Mononuclear cell (primary cell): ENCODE measurements around the gene SNRNP70. TPM values are rescaled to one million over a fixed set of nuclear protein-coding genes. Genes with fewer than 3 reads are reported as not detected.
A peak's percentile ranks its signal among the peaks of the same experiment; 100 is the strongest.
"Not testable (repeated sequence)": the region's sequence is repeated elsewhere in the genome, so short reads cannot be mapped to it uniquely, and the experiment has no call there.

Source experiments
- H3K27me3 ChIP-seq: 2 replicates; pipeline ENCODE4 v1.6.0; 2011; ENCODE audit warnings: low read length, control low read depth; ENCODE audit not compliant: insufficient read depth
- H3K4me1 ChIP-seq: 2 replicates; pipeline ENCODE4 v1.5.1; 2011; ENCODE audit warnings: mild to moderate bottlenecking, low read length, control low read depth; ENCODE audit not compliant: insufficient read depth
- H3K4me3 ChIP-seq: 2 replicates; pipeline ENCODE4 v1.5.1; 2011; ENCODE audit warnings: mild to moderate bottlenecking, low read length, moderate library complexity
- H3K9me3 ChIP-seq: 2 replicates; pipeline ENCODE4 v1.5.1; 2011; ENCODE audit warnings: low read depth, mild to moderate bottlenecking, control low read depth, low read length
- total RNA-seq: library from RNA; depleted of rRNA; stranded (reverse); fragments of >200 nt; gene quantifications from one replicate; pipeline ENCODE4 v1.2.3, GENCODE V29; 2012

Gene SNRNP70, protein sequence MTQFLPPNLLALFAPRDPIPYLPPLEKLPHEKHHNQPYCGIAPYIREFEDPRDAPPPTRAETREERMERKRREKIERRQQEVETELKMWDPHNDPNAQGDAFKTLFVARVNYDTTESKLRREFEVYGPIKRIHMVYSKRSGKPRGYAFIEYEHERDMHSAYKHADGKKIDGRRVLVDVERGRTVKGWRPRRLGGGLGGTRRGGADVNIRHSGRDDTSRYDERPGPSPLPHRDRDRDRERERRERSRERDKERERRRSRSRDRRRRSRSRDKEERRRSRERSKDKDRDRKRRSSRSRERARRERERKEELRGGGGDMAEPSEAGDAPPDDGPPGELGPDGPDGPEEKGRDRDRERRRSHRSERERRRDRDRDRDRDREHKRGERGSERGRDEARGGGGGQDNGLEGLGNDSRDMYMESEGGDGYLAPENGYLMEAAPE
- total RNA-seq: 136 TPM

DNA sequence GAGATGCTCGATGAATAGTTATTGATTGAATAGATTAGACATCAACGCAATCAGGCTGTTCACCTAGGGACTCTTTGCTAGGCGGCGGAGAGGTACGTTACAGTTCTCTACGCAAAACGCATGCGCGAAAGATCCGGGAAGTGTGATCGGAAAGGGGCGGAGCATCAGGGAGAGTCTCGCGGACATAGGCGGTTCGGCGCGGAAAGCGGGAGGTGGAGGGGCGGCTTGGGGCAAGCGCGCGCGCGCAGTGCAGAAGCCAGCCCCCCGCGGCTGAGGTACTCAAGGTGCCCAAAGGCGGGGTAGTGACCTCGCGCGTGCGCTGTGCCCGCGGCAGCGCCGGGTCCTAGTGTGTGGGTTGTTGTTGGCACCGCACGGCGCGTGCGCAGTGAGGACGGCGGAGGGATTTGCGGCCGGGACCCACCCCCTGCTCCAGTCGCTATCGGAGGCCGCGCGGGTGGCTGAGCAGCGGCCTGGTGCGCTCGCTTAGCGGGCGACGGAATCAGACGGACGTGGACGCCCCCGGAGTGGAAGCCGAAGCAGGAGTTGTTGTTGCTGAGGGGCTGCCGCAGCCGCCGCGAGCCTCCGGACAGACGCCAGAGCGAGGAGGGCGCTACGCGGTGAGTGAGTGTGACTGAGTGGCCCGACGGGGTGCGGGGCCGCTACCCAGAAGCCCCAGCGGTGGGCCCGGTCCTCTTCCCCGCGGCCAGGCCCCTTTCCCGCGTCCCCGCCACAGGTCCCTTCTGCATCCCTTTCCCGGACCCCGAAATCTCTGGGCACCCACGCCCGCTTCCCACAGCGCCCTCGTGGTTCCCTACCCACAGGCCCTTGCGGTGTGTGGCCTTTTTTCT, at the start of gene SNRNP70:
TSS of gene SNRNP70 (plus strand) at position 432 of the 848 bp plus-strand sequence. CDS start 964 bp downstream, outside the sequence.
- no peaks in the 10 kb centered on the region for H3K9me3 ChIP-seq
- H3K27me3 ChIP-seq: no peaks in the 10 kb centered on the region
- peak within 1 kb of the TSS; percentile 96 for H3K4me3 ChIP-seq
- peaks cover 32% of the 10 kb centered on the region for H3K4me1 ChIP-seq

DNA sequence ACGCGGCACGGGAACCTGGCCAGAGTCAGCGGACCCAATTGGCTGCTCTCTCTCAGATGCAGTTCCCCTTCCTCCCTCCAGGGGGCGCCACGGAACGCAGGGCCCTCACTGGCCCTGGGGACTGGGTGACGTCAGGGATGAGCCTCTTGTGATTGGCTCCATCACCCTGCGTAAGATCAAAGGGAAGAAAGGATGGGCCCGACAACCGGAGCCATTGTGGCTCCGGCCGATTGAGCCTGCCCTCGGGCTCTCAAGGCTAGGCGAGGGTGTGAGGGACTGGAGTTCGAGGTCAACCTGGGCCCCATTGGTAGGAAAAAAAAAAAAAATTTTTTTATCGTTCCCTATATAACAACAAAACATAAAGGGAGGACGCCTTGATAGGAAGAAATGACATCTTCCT, 48.4 kb upstream of the SNRNP70 start, which contains the start of gene CGB1:
TSS of gene CGB1 (minus strand) at position 81 of the 400 bp plus-strand sequence. CDS start 184 bp downstream, outside the sequence.
- H3K27me3 ChIP-seq, H3K4me3 ChIP-seq, H3K9me3 ChIP-seq, H3K4me1 ChIP-seq: not testable (repeated sequence)

DNA sequence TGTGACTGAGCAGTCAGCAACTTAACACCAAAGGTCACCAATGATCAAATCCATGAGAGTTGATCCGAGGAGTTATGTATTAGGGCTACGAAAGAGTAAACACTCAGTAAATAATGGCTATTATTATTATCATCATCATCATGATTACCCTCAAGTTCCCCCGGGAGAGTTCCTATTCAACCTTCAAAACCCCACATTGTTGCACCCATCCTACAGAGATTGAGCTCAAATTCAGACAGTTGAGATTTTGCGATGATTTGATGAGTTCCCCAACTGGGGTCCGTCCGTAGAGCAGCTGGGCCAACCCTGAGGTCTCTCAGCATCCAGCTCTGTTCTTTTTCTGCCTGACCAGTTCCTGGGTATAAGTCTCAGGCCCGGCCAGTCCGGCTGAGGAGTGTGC, 47.1 kb upstream of the SNRNP70 start:
- not testable (repeated sequence) for H3K4me3 ChIP-seq, H3K9me3 ChIP-seq, H3K27me3 ChIP-seq, H3K4me1 ChIP-seq

DNA sequence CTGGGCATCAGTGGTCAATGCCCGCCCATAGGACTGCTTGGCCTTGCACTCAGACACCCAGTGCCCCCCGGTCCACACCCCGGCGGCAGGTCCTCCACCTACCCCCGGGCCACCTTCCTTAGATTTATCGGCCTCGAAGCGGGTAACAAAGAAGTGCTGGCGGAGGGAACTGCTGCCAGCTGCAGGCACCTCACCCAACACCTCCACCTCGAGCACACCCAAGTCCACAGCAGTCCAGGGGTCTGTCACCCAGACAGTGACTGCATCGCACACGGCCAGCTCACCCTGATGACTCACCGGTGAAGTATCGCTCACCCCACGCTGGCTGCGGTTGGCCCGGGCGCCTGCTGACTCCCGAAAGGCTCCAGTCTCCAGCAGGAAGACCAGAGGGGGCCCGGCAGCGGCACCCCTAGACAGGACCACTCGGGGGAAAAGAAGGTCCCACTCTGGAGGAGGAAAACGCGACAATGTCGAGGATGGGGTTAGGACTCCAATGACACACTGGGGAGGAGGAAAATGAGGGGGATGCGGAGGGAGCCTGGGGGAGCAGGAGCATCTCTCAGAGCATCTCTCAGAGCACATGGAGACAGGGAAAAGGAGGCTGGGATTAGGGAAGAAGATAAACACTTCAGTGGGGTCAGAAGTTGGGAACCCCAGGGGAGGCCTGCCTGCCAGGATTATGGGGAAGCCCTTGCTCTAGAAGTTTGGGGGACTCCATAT, 46.5 kb upstream of the SNRNP70 start:
- not testable (repeated sequence) for H3K27me3 ChIP-seq, H3K9me3 ChIP-seq, H3K4me1 ChIP-seq, H3K4me3 ChIP-seq

DNA sequence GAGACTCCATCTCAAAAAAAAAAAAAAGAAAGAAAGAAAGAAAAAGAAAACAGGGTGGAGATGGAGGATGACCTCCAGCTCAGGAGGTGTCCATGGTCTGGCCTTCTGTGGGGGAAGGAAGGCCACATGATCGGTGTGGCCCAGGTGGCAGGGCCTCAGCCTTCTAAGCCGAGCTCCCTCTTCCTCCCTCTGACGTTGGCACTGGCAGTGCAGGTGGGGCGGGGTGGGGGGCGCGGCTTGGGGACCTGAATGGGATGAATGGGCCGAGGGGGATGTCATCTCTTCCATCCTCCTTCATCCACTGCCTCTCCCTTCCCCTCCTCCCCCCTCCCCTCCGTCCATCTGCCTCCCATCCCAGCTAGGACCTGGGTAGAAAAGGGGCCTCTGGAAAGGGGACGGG, 45.5 kb upstream of the SNRNP70 start:
- not testable (repeated sequence) for H3K27me3 ChIP-seq, H3K9me3 ChIP-seq, H3K4me1 ChIP-seq, H3K4me3 ChIP-seq

DNA sequence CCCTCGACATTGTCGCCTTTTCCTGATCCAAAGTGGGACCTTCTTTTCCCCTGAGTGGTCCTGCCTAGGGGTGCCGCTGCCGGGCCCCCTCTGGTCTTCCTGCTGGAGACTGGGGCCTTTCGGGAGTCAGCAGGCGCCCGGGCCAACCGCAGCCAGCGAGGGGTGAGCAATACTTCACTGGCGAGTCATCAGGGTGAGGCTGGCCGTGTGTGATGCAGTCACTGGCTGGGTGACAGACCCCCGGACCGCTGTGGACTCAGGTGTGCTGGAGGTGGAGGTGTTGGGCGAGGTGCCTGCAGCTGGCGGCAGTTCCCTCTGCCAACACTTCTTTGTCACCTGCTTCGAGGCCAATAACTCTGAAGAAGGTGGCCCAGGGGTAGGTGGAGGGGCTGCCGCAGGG, 43.1 kb upstream of the SNRNP70 start:
- Histone ChIP-seq H3K9me3 (no peaks in the 10 kb centered on the region), H3K4me3 (no peak overlapping the region), H3K4me1 (no peaks in the 10 kb centered on the region), H3K27me3 (no peaks in the 10 kb centered on the region)

DNA sequence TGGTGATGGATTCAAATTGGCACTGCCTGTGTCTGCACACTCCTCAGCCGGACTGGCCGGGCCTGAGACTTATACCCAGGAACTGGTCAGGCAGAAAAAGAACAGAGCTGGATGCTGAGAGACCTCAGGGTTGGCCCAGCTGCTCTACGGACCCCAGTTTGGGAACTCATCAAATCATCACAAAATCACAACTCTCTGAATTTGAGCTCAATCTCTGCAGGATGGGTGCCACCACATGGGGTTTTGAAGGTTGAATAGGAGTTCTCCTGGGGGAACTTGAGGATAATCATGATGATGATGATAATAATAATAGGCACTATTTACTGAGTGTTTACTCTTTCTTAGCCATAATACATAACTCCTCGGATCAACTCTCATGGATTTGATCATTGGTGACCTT, 42.6 kb upstream of the SNRNP70 start:
- H3K4me1 ChIP-seq, H3K27me3 ChIP-seq, H3K9me3 ChIP-seq, H3K4me3 ChIP-seq: not testable (repeated sequence)

DNA sequence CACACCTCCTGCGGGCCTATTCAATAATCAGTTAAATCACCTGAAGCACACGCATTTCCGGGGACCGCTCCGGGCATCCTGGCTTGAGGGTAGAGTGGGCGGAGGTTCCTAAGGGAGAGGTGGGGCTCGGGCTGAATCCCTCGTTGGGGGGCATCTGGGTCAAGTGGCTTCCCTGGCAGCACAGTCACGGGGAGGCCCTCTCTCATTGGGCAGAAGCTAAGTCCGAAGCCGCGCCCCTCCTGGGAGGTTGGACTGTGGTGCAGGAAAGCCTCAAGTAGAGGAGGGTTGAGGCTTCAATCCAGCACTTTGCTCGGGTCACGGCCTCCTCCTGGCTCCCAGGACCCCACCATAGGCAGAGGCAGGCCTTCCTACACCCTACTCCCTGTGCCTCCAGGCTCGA, 41.7 kb upstream of the SNRNP70 start, which contains the start of gene CGB5:
TSS of gene CGB5 (plus strand) at position 301 of the 400 bp plus-strand sequence. CDS start 362 bp downstream, outside the sequence.
- not testable (repeated sequence) for H3K27me3 ChIP-seq, H3K4me1 ChIP-seq, H3K9me3 ChIP-seq, H3K4me3 ChIP-seq

DNA sequence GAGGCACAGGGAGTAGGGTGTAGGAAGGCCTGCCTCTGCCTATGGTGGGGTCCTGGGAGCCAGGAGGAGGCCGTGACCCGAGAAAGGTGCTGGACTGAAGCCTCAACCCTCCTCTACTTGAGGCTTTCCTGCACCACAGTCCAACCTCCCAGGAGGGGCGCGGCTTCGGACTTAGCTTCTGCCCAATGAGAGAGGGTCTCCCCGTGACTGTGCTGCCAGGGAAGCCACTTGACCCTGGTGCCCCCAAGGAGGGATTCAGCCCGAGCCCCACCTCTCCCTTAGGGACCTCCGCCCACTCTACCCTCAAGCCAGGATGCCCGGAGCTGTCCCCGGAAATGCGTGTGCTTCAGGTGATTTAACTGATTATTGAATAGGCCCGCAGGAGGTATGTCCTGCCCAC, 36.2 kb upstream of the SNRNP70 start, which contains the start of gene CGB8:
TSS of gene CGB8 (minus strand) at position 101 of the 400 bp plus-strand sequence. CDS start 372 bp downstream, outside the sequence.
- H3K27me3 ChIP-seq, H3K4me3 ChIP-seq, H3K9me3 ChIP-seq, H3K4me1 ChIP-seq: not testable (repeated sequence)

DNA sequence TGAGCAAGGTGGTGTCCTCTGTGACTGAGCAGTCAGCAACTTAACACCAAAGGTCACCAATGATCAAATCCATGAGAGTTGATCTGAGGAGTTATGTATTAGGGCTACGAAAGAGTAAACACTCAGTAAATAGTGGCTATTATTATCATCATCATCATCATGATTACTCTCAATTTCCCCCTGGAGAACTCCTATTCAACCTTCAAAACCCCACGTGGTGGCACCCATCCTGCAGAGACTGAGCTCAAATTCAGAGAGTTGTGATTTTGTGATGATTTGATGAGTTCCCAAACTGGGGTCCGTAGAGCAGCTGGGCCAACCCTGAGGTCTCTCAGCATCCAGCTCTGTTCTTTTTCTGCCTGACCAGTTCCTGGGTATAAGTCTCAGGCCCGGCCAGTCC, 35.4 kb upstream of the SNRNP70 start:
- not testable (repeated sequence) for H3K9me3 ChIP-seq, H3K4me1 ChIP-seq, H3K4me3 ChIP-seq, H3K27me3 ChIP-seq

DNA sequence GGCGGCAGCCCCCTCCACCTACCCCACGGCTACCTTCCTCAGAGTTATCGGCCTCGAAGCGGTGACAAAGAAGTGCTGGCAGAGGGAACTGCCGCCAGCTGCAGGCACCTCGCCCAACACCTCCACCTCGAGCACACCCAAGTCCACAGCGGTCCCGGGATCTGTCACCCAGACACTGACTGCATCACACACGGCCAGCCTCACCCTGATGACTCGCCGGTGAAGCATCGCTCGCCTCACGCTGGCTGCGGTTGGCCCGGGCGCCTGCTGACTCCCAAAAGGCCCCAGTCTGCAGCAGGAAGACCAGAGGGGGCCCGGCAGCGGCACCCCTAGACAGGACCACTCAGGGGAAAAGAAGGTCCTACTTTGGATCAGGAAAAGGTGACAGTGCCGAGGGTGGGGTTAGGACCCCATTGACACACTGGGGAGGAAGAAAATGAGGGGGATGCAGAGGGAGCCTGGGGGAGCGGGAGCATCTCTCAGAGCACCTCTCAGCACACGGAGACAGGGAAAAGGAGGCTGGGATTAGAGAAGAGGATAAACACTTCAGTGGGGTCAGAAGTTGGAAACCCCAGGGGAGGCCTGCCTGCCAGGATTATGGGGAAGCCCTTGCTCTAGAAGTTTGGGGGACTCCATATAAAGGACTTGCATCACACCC, 34.7 kb upstream of the SNRNP70 start:
- not testable (repeated sequence) for H3K4me3 ChIP-seq, H3K9me3 ChIP-seq, H3K4me1 ChIP-seq, H3K27me3 ChIP-seq

DNA sequence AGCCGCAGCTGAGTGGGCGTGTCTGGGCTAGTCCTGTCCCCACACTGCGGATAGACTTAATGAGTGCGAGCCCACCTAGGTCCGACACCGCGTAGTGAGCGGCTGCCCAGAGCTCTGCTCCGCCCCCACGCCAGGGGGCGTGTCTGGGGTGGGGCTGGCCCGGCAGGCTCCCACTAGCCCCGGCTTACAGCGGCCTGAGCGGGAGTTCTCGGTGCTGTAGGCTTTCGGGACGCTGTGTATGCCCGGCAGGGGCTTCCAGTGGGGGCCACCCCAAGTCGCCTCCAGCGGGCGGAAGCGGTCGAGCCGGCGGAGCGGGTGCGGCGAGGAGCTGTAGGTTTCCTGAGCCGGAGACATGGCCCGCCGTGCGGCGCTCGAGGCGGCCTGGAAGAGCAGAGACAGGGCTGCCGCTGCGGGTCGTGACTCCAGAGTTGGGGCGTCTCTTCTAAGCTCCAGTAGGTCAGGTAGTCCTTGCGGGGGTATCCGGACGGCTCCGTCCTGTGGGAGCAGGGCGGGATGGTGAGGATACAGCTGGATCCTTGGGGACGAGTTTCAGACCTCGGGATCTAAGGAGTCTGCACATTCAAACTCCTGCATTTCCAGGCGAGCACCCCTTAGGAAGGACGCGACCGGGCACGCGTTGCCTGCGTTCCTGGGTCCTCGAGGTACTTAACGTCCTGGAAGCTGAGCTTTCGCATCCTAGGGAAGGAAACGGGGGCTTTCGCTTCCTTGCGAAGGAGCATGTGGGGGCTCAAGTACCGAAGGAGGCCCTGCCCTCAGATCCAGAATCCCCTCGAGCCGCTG, 28.9 kb upstream of the SNRNP70 start:
- Histone ChIP-seq H3K9me3 (no peaks in the 10 kb centered on the region), H3K4me1 (peaks cover 22% of the 10 kb centered on the region), H3K27me3 (peaks cover 36% of the 10 kb centered on the region), H3K4me3 (peak overlapping the region; percentile 23)

DNA sequence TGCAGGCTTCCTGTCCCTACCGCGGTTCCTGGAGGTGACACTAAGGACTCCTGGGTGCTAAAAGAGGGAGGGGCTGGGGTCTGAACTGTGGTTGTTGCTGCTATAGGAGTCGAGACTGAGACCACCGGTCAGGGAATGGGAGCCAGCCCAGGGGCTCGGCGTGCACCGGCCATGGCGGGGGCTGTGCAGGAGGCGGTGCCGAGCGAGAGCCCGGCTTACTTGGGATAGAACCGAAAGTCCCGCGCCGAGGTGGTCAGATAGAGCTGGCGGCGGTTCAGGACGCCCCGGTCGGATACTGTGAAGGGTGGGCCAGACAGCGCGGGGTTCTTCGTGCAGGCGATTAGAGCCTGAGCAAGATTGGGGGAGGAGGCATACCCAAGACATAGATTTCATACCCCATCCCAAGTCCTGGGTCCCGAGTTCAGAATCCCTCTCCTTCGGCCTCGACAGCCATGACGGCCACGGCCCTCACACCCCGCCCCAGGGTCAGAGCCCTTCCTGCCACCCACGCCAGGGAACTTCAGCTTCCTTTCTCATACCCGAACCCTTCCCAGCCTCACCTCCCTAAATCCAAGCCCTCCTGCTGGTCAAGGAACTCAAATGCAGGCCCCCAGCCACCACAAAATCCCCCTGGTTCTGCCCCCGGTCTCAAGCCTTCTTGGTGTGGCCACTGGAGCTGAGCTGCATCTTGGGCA, 28.2 kb upstream of the SNRNP70 start:
- Histone ChIP-seq H3K4me1 (peaks cover 22% of the 10 kb centered on the region), H3K27me3 (peaks cover 36% of the 10 kb centered on the region)
- H3K9me3 ChIP-seq, H3K4me3 ChIP-seq: not testable (repeated sequence)
